Stimulated activated CD8-positive, alpha-beta memory T cell treated with anti-CD3 and anti-CD28 coated beads, Interleukin-12 subunit alpha, Interleukin-12 subunit beta, amount 100 ng/mL, for 24 hours (primary cell): ENCODE data around the gene CSNK1D.
"Not testable (repeated sequence)": the region's sequence is repeated elsewhere in the genome, so short reads cannot be mapped to it uniquely, and the experiment has no call there.

Source experiments
- DNase-seq: peaks from one replicate; pipeline ENCODE4 v3.0.0-alpha.2; 2020; ENCODE audit errors: extremely low read depth

The CSNK1D gene

DNA sequence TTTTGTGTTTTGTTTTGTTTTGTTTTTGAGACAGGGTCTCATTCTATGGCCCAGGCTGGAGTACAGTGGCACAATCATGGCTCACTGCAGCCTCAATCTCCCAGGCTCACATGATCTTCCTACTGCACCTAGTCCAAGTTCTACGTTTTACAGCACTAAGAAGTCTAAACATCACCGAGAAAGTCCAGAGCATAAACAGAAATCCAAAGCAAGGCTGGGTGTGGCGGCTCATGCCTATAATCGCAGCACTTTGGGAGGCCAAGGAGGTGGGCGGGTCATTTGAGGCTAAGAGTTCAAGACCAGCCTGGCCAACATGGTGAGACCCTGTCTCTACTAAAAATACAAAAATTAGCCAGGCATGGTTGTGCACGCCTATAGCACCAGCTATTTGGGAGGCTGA is 80.5 kb downstream of the CSNK1D start:
- DNase-seq: not testable (repeated sequence)
